HG03460 (cell line): Measurements from ENCODE around the gene PTPRJ.
"Not testable (repeated sequence)": the region's sequence is repeated elsewhere in the genome, so short reads cannot be mapped to it uniquely, and the experiment has no call there.

Experiments
- ATAC-seq: cut with Tn5 transposase; IDR thresholded peaks from one replicate; pipeline ENCODE4 v1.9.1; 2021; ENCODE audit not compliant: unreplicated experiment

The PTPRJ gene

DNA sequence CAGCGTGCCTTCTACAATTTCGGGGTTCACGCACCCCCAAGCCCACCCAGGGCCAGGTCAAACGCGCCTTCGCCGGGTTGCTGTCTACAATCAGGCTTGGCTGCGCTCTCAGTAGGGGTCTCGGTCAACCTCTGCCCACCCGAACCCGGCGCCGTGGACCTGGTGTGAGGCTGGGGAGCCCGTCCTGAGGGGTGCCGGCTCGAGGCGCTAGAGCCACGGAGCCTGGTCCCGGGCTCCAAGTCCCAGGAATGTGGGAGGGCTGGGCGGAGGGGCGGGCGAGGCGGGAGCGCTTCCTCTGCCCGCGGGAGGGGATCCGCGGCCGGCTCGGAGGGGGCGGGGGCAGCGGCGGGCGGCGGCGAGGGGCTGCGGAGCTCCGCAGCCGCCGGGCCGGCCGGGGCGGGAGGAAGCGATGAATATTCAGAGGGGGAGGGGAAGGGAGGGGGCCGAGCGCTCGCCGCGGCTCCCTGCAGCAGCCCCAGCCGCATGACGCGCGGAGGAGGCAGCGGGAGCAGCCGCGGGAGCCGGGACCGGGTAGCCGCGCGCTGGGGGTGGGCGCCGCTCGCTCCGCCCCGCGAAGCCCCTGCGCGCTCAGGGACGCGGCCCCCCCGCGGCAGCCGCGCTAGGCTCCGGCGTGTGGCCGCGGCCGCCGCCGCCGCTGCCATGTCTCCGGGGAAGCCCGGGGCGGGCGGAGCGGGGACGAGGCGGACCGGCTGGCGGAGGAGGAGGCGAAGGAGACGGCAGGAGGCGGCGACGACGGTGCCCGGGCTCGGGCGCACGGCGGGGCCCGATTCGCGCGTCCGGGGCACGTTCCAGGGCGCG is at the start of gene PTPRJ:
TSS of gene PTPRJ (plus strand) at position 472 of the 819 bp plus-strand sequence. CDS start 354 bp downstream, outside the sequence.
- ATAC-seq = no peak

DNA sequence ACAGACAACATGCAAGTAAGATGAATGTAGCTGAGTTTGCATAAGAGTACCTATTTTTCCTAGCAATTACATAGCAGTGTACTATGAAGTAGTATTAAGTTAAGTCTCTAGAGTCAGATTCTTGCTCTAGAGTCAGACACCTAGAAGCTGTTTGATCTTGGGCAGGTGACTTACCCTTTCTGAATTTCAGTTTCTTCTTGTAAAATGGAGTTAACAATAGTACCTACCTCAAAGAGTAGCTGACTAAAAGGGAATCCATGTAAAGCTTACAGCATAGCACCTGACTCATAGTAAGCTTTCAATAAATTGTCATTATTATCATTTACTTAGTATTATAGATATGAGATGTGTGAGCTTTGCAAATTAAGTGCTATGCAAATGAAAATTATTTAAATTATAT is 47.8 kb upstream of the PTPRJ start:
- ATAC-seq = no peak

DNA sequence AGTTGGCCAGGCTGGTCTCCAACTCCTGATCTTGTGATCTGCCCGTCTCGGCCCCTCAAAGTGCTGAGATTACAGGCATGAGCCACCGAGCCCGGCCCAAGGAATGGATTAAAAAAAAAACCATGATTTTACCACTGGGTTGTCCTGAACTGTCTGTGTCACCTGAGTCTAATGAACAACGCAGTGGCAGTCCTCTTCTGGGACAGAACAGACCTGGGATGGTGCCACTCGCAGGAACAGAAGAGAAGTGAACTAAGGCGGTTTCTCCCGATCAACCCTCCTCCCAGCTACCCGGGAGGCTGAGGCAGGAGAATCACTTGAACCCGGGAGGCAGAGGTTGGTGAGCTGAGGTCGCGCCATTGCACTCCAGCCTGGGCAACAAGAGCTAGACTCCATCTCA is 46.6 kb upstream of the PTPRJ start:
- ATAC-seq = not testable (repeated sequence)

DNA sequence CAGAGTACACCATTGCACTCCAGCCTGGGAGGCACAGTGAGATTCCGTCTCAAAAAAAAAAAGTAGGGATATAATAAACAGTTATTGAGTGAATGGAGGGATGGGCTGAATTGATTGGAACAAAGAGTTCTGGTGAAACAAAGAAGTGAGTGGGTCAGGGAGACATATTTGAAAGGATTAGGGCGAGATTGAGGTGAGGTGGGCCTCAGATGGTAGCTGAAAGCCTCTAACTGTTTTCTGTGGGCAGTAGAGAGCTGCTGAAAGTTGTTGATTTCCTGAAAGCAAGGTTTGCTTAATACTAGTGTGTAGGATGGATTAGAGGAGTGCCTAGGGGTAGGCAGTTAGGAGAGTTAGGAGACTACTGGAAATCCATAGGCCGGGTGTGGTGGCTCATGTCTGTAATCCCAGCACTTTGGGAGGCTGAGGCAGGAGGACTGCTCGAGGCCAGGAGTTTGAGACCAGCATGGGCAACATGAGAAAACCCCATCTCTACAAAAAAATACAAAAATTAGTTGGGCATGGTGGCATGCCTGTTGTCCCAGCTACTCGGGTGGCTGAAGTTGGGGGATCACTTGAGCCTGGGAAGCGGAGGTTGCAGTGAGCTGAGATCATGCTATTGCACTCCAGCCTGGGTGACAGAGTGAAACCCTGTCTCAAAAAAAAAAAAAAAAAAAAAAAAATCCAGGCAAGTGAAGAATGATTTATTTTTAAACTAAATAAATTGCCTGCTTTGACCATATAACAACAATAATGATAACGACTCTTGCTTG is 41.4 kb upstream of the PTPRJ start:
- ATAC-seq = no peak

DNA sequence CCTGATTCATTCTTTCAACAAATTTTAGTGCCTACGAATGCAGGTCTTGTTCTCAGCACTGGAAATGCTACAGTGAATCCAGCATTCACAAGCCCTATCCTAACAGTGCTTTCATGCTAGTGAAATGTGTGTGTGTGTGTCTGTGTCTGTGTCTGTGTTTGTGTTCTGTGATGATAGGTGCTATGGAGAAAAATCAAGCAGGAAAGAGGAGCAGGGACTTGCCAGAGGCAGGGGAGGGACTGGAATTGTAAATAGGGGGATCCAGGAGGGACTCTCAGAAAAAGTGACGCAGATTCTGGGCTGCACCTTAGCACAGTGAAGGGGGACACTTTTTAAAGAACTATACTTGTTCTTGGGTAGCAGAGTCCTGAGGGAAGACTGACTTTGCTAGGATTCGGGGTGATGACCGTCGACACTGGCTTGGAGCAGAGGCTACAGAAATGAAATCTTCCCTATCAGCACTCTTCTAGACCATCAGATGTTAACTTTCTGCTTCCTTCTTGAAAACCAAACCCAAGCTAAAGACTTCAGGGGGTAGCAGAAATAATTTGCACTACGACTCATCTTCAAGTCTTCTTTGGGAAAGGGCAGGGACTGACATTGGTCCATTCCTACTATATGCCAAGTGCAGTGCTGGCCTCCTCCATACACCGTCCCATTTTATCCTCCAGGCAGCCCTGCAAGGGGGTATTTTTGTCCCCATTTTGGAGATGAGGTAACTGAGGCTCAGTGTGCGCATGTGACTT is 39.3 kb upstream of the PTPRJ start:
- ATAC-seq = no peak

DNA sequence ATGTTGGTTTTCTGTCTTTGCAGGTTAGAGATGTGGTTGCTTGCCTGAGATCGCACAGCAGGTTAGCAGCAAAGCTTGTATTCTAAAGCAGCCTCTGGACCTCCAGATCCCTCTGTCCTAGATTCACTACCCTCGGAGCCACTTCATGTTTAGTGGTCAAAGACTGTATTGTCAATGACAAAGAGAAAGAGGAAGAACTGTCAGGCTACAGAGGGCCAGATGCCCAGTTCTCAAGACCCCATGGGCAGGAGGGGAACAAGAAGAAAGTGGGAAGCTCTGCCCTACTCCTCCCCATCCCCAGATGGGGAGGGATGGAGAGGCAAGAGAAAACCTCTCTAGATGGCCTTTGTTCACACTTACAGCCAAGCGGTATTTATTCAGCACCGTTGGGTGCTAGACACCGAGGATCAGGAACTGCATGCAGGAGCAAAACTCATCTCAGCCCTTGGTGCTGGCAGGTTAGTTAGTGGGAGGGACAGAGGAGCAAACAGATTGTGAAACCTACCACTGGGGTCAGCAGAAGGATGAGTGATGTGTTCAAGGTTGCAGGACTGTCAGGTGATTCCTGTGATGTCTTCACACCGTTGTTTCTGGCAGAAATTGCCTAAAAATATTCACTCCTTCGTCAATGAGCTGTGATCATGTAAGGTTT is 38.3 kb upstream of the PTPRJ start:
- no peak for ATAC-seq

DNA sequence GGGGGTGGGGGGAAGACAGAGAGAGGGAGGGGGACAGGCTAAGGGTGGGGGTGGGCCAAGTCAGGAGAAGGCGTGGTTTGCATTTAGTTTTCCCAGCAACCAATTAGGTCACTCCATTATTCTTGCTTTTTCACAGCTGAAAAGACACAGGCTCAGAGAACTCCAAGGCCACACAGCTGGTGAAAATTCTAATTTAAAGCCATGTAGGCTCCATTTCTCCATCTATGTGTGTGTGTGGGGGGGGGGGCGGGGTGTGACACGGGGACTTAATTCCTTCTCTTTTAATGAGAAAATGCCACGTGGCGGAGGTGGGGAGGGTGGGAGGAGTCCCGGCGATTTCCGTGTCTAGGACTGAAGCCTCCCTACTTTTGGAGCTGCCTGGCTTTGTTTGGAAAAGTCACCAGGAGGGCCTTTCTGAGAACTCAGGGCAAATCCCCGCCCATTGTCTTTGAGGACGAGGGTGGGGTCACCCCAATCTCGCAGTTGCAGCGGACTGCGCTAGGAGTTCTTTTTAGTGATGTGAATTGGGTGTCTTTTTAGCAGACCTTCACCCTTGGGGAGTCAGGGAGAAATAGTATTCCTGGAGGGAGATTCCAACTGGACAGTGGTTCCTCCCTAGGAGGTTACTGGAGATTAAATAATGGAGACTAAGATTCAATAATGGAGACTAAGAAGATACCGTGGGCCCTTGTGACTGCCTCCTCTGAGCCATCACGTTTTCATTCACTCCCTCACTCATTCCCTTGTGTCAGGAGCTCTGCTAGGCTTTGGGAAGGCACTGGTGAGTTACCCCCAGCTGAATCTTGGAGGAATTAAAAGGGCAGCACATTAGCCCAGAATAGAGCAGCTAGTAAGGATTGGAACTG is 36.4 kb upstream of the PTPRJ start:
- no peak for ATAC-seq

DNA sequence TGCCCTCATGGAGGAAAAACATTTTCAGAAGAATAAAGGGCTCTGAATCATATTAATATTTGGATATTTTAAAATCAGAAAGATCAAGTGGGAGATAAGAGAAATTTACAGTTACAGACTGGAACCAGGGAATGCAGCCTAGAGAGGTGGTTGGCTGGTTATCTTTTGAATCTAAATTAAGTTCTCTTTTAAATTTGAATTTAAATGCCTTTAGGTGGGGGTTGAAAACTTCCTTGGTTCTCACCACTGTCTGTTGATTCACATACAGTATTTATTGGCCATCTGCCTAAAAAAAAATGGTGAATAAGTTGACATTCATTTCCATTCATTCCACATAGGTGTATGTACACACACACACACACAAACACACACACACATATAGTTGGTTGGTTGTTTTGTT is 35.7 kb upstream of the PTPRJ start:
- no peak for ATAC-seq

DNA sequence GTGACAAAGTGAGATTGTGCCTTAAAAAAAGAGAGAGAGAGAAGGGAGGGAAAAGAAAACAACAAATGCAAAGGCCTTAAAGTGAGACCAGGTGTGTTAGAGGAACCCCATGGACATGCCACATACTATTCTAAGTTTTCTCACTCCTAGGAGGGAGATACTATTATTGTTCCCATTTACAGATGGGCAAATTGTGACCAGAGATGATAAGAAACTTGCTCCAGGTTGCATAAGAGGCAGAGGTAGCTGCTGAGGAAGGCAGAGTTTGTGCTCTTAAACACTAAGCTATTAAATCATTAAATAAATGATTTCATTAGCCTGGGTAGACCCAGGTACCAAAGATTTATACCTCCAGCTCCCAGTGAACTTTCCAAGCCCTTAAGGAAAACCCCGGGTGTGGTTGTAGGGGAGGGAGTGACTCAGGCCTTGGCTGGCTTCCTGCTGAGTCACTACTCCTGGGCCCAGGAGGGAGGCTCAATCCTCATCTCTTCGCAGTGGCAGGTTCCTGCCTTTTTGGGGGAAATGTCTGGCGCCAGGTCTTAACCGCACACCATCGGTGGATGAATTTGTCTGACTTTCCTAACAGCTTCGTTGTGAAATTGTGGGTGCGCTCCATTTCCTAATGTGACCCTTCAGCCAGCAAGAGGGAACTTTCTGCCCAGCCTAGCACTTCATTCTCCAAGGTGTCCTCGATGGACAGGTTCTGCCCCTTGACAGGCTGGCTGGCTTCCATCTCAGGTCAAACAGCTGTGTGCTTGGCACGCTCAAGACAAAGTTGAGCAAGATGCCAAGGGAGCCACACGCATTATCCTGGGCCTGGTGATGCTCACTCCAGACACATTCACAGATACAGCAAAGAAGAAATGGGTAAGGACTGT is 33.4 kb upstream of the PTPRJ start:
- ATAC-seq = no peak

DNA sequence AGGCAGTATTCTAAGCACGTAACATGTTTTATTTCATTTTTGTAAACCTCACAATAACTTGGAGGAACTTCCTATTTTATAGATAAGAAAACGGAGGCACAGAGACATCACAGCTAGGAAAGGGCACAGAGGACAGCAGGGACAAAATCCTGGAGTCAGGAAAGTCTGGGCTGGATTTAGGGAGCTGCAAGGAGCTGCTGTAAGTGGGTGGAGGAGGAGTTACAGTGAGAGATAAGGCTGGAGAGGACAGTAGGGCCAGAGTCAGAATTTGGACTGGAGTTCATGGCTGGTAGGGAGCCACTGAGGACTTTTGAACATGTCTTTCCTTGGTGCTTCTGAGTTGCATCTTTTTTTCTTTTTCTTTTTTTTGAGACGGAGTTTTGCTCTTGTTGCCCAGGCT is 32.2 kb upstream of the PTPRJ start:
- no peak for ATAC-seq

DNA sequence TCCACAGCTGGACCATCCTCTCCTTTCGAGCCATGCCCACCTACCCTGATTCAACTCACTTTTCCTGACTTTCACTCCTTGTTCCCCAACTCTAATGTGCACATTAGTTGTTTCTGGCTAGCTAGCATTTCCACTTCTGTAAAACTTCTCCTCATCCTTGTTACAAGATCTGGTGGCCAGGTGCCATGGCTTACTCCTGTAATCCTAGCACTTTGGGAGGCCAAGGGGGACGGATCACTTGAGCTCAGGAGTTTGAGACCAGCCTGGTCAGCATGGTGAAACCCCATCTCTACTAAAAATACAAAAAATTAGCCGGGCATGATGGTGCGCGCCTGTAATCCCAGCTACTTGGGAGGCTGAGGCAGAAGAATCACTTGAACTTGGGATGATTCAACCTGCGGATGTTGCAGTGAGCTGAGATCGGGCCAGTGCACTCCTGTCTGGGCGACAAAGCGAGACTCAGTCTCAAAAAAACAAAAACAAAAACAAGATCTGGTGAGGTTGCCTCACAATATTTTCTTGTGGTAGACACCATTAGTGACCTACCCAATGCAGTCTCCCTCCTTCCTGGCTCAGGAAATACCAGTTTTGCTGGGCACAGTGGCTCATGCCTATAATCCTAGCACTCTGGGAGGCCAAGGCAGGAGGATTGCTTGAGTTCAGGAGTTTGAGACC is 31.2 kb upstream of the PTPRJ start:
- ATAC-seq = not testable (repeated sequence)

DNA sequence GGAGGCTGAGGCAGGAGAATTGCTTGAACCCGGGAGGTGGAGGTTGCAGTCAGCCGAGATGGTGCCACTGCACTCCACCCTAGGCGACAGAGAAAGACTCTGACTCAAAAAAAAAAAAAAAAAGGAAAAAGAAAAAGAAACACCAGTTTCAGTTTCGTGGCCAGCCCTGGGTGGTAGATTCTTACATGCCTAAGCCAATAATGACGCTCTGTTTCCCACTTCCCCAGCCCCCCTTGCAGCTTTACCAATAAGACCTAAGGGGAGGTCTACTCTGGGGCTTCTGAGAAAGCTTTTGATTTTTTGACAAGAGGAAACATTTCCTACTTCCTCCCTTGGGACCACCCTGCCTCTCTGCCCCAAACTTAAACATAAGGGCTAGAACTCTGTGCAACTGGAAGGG is 30.0 kb upstream of the PTPRJ start:
- peak; percentile 82 for ATAC-seq

DNA sequence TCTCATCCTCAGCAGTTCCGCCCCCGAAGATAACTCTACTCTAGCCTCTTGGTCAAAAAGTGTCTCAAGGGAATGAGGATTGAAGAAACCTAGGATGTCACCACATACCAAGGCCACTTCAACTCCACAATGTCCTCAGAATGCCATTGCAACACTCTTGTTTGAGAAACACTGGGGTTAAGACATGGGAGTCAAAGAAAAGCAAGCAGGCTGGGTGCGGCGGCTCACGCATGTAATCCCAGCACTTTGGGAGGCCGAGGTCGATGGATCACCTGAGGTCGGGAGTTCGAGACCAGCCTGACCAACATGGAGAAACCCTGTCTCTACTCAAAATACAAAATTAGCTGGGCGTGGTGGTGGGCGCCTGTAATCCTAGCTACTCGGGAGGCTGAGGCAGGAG is 28.9 kb upstream of the PTPRJ start:
- ATAC-seq = not testable (repeated sequence)

DNA sequence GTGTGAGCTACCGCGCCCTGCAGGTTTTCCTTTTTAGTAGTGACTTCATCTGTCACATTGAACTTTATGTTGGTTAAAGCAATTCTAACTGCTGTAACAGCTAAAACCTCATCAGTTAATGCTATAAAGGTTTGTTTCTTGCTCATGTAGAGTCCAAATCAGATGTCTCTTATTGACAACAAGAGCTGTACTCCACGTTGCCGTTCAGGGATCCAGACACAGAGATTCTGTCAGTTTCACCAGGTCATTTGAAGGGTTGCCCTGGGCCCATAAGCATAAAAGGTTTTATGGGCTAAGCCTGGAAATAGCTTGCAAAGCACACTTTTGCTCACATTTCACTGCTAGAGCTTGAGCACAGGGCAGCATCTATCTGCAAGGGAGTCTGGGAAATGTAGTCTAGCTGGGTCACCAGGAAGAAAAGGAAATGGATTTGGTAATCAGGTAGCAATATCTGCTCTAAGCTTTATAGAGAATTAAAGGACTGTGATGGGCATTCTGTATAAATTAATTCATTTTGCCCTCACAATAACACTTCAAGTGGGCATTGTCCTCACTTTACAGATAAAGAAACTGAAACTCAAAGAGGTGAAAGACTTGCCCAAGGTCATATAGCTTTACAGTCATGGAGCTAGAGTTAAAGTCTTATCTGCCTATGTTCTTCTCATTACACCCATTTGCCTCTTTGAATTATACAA is 25.2 kb upstream of the PTPRJ start:
- no peak for ATAC-seq

DNA sequence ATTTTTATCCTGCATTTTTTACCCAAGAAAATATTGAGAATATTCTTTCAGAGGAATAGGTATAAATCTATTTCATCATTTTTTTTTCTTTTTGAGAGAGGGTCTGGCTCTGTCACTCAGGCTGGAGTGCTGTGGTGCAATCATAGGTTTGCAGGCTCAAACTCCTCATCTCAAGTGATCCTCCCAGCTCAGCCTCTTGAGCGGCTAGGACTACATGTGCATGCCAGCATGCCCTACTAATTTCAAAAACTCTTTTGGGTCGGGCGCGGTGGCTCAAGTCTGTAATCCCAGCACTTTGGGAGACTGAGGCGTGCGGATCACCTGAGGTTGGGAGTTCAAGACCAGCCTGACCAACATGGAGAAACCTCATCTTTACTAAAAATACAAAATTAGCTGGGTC is 20.3 kb upstream of the PTPRJ start:
- ATAC-seq = no peak

DNA sequence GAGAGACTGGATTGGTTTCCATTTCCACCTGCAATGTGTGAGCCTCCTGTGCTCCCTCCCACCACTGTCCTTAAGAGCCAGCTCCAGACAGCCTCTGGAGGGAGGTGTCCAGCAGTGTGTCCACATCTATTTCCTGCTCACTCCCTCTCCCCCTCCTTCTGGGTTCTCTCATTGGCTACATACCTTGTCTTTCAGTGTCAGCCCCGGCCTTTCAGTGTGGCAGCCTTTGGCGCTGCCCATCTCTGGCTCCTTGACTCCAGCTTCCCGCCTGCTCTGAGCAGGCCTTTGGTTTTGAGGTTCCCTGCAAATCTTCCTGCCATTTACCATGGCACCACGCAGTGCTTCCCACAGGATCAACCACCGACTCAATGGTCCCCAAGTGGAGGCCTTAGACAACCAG is 19.0 kb upstream of the PTPRJ start:
- ATAC-seq = no peak

DNA sequence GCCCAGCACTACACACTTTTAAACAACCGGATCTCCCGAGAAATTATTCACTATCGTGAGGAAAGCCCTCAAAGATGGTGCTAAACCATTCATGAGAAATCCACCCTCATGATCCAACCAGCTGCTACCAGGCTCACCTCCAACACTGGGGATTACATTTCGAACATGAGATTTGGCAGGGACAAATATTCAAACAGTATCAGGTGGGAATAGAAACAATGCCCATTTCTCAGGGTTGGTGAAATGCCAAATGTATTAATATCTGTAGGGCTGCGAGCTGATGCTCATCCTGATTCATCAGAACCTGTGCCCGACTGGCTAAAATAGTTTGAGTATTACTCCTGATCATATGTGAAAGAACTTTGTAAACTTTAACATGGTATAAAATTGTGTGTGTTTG is 15.8 kb upstream of the PTPRJ start:
- no peak for ATAC-seq
